Fibroblast of villous mesenchyme (primary cell): ENCODE measurements around the gene TUSC7. TPM values are rescaled to one million over a fixed set of nuclear protein-coding genes. Genes with fewer than 3 reads are reported as not detected.

Source experiments
- DNase-seq: peaks from one replicate; pipeline ENCODE4 v3.0.0-alpha.2; 2010; ENCODE audit warnings: low read depth
- H3K4me3 ChIP-seq: 2 replicates; pipeline ENCODE4 v1.5.1; 2011; ENCODE audit warnings: low read depth, mild to moderate bottlenecking, low read length
- CTCF ChIP-seq: IDR thresholded peaks from 2 replicates; pipeline ENCODE4 v1.5.1; 2012; ENCODE audit warnings: low read depth, mild to moderate bottlenecking, low read length; ENCODE audit not compliant: insufficient read depth
- total RNA-seq: library from RNA; depleted of rRNA; stranded (reverse); fragments of >200 nt; gene quantifications from 2 replicates; pipeline ENCODE4 v1.2.3, GENCODE V29; 2012

TUSC7 gene
- total RNA-seq, 1 donor = not detected

DNA sequence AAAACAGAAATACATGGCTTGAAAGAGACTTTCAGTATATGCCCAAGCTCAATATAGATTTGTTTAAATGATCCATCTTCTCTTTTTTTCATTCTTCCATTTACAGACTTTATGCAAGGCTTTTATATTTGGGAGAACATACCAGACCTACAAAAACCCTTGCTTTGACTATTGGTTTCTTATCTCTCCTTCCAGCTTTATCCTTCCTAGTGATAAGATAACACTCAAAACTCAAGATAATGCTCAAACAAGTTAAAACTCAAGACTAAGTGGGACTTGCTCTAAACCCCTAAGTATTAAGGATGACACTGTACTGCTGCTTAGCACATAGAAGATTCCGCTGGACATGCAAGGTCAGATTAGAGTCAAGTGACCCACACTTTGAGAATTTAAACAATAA lies 8.0 kb downstream of the TUSC7 start:
- no peak for TF ChIP-seq CTCF
- H3K4me3 ChIP-seq = no peak overlapping the region
- no peak for DNase-seq

GRCh38 chr3:116728454-116728853 lies 18.9 kb downstream of the TUSC7 start:
- DNase-seq = no peak
- TF ChIP-seq CTCF = no peak
- H3K4me3 ChIP-seq = no peak overlapping the region

GRCh38 chr3:116734243-116734642 lies 24.7 kb downstream of the TUSC7 start:
- no peak for DNase-seq
- no peak for TF ChIP-seq CTCF
- H3K4me3 ChIP-seq = no peak overlapping the region

DNA sequence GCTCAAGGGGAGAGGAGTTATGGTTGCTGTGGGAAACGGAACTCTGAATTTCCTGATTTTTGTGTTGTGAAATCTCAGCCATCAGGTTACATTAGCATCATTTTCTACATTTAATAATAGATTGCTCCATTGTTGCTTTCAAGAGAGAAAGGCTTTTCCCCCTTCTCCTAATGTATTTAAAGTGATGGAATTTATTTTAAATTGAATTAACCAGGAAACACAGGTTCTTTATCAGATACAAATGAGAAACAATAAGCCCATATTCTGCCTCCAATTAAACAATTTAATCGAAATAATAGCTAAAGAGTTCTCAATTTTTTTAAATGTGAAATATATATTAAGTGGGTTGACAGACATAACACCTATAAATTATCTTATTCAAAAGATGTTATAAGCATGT lies 30.1 kb downstream of the TUSC7 start:
- no peak for DNase-seq
- no peak overlapping the region for H3K4me3 ChIP-seq
- no peak for TF ChIP-seq CTCF

GRCh38 chr3:116740293-116740692 lies 30.7 kb downstream of the TUSC7 start:
- no peak overlapping the region for H3K4me3 ChIP-seq
- no peak for DNase-seq
- TF ChIP-seq CTCF = no peak

GRCh38 chr3:116741467-116741866 lies 31.9 kb downstream of the TUSC7 start:
- H3K4me3 ChIP-seq = no peak overlapping the region
- TF ChIP-seq CTCF = no peak
- DNase-seq = no peak

DNA sequence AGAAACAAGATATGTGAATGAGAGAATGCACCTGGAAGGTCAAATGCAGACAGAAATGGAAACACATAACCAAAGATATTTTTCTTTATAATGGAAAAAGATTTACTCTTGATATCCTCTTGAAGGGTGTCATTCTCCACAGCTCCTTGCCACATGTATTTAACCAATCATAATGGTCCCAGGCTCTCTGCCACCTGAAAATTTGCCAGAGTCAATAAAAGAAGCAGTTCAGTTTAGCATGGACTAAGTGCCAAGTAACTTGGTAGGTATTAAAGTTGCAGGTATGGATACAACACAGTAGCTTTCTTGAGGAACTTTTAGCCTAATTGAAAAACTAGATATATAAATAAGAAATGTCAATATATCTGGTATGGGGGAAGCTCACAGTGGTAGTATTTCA lies 33.5 kb downstream of the TUSC7 start:
- no peak for TF ChIP-seq CTCF
- no peak overlapping the region for H3K4me3 ChIP-seq
- DNase-seq = no peak
